Body of pancreas (tissue), 4 donors: ENCODE results near the gene CTNND2. TPM values are rescaled to one million over a fixed set of nuclear protein-coding genes. Genes with fewer than 3 reads are reported as not detected.

ENCODE experiments used
- ATAC-seq: fragments of 150-250 bp; one replicate; pipeline ENCODE4 v1.9.1; 2016
- DNase-seq, 4 donors: peaks; one replicate each; pipeline ENCODE4 v3.0.0-alpha.2; 2019
- H3K27ac ChIP-seq, 4 donors: fragments of 200-600 bp; sonication (generic); 1 replicate in 3 of 4; 2 replicates in 1 of 4; pipeline versions ENCODE4 v1.5.1 to v1.6.1; 2016 to 2019; ENCODE audit warnings: mild to moderate bottlenecking in 1 of 4, mixed read lengths in 1 of 4, moderate library complexity in 1 of 4
- H3K27me3 ChIP-seq, 2 donors: fragments of 200-600 bp; sonication (generic); one replicate each; pipeline ENCODE4 v1.6.0; 2016; ENCODE audit warnings: mild to moderate bottlenecking in 1 of 2
- H3K36me3 ChIP-seq, 2 donors: fragments of 200-600 bp; sonication (generic); replicated peaks in 1 of 2; 2 replicates each; pipeline ENCODE4 v1.5.1; 2016; ENCODE audit warnings: low read depth in 2 of 2; ENCODE audit not compliant: insufficient read depth in 1 of 2
- H3K4me1 ChIP-seq: fragments of 200-600 bp; sonication (generic); one replicate; pipeline ENCODE4 v1.6.0; 2016
- H3K4me3 ChIP-seq, 2 donors: fragments of 200-600 bp; sonication (generic); 1 replicate in 1 of 2; 2 replicates in 1 of 2; pipeline ENCODE4 v1.5.1; 2016 to 2019
- H3K9me3 ChIP-seq, 3 donors: fragments of 200-600 bp; sonication (generic); 1 replicate in 2 of 3; 2 replicates in 1 of 3; pipeline ENCODE4 v1.5.1; 2016
- POLR2A ChIP-seq, 3 donors: fragments of 450-650 bp; IDR thresholded peaks; one replicate each; pipeline ENCODE4 v1.6.1; 2016; ENCODE audit warnings: antibody characterized with exemption in 3 of 3, mild to moderate bottlenecking in 2 of 3
- WGBS, 2 donors: methylation state at CpG; one replicate each; pipeline ENCODE4 v1.1.5; 2017; 5-methylcytosine and 5-hydroxymethylcytosine counted together
- intact Hi-C: fragments of 100-400 bp; cut with DNase I; formaldehyde crosslinking; loops from one replicate; pipeline ENCODE4 v1.15.1; 2023
- total RNA-seq, 2 donors: library from RNA; depleted of rRNA; stranded (reverse); fragments of >200 nt; gene quantifications; one replicate each; pipeline ENCODE4 v1.1.0, GENCODE V29; 2016
- TF ChIP-seq, protein P1 (sequence below), 7 experiments: fragments of 450-650 bp in 4 of 7; fragments of 200-600 bp in 3 of 7; sonication (generic) in 3 of 7; IDR thresholded peaks; one replicate each; pipeline ENCODE4 v1.5.1; 2016 to 2019; ENCODE audit warnings: antibody characterized with exemption in 7 of 7

CTNND2 gene
- total RNA-seq, 2 donors from 2014 or later: 21.0 to 82.4 TPM

DNA sequence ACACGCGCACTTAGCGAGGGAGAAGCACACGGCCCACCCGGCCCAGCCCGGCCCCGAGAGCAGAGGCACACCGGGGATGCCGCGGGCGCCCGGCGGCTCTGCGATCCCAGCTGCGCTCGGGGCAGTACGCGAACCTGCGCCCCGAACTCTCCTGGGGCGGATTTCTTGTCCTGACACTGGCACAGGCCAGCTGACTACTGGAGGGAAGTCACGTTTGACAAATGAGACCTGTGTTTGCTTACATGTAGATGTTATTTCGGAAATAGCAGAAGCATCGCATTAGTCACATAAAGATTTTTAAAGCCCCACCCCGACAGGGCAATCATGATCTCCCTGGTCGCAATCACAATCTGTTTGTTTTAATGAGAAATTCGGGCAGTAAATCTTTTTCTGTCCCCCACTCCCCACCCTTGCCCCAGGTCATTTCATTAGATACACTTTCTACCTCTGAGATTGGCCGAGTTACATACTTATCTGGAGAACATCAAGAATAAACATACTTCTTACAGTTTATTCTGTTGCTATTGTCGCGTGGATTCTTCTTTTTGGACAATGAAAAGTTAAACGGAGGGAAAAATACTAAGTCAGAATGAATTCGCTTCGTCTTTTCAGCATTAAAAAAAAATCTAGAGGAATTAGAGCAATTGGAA is 518.9 kb downstream of the CTNND2 start:
- H3K27me3 ChIP-seq: no peaks in the 10 kb centered on the region
- no peak overlapping the region for H3K4me3 ChIP-seq
- ATAC-seq: peak; percentile 25
- H3K9me3 ChIP-seq: no peaks in the 10 kb centered on the region
- 46 to 74% methylated on average over 21 to 26 of the region's 33 CpGs for WGBS, 2 donors
- no peaks in the 10 kb centered on the region for H3K4me1 ChIP-seq
- no peak for TF ChIP-seq POLR2A (IDR thresholded peaks at IDR 0.05)
- TF ChIP-seq, protein P1, sequence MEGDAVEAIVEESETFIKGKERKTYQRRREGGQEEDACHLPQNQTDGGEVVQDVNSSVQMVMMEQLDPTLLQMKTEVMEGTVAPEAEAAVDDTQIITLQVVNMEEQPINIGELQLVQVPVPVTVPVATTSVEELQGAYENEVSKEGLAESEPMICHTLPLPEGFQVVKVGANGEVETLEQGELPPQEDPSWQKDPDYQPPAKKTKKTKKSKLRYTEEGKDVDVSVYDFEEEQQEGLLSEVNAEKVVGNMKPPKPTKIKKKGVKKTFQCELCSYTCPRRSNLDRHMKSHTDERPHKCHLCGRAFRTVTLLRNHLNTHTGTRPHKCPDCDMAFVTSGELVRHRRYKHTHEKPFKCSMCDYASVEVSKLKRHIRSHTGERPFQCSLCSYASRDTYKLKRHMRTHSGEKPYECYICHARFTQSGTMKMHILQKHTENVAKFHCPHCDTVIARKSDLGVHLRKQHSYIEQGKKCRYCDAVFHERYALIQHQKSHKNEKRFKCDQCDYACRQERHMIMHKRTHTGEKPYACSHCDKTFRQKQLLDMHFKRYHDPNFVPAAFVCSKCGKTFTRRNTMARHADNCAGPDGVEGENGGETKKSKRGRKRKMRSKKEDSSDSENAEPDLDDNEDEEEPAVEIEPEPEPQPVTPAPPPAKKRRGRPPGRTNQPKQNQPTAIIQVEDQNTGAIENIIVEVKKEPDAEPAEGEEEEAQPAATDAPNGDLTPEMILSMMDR (IDR thresholded peaks at IDR 0.05): no peak
- intact Hi-C loops: no loop called here
- H3K36me3 ChIP-seq: no peaks in the 10 kb centered on the region
- no peak for DNase-seq
- peak overlapping the region in 1 of 4 donors; percentile 16 for H3K27ac ChIP-seq

DNA sequence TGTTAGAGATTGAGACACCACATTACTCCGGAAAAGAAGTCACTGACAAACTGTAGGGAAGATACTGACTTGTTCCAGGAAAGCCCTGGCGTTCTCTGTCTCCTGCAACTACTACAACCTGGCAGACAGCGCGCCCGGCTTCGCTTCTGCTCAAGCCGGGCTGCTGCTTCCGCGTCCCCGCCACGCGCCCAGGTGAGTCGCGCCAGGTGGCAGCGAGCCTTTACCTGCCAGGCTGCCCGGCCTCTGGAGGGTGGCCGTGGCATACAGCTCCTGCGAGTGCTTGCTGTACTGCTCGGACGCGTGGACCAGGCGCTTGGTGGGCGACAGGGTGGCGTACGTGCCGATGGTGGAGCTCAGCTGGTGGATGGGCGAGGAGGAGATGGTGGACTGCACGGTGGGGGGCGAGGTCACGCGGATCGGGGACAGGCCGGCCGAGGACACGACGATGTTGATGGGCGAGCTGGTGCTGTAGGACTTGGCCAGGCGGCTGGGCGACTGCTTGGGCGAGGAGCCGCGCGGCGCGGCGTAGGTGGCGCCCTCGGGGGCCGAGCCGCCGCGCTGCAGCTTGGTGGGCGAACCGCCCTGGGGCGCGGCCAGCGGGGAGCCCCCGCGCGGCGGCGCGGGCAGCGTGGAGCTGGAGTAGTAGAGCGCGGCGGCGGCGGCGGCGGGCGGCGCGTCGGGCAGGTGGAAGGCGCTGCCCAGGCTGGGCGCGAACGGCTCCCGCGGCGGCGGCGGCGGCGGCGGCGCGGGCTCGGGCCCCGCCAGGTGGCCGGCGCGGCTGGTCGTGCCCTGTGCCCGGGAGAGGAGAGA is 519.6 kb downstream of the CTNND2 start:
- H3K27ac ChIP-seq: peak overlapping the region in 3 of 4 donors; percentile 36 to 64 (median 60)
- H3K36me3 ChIP-seq: no peaks in the 10 kb centered on the region
- WGBS, 2 donors: 55 to 76% methylated on average over 90 to 93 of the region's 96 CpGs
- TF ChIP-seq, protein P1 (IDR thresholded peaks at IDR 0.05): peak in 1 of 7 experiments; percentile 11
- TF ChIP-seq POLR2A (IDR thresholded peaks at IDR 0.05): peak in 1 of 3 donors; percentile 13
- no peaks in the 10 kb centered on the region for H3K27me3 ChIP-seq
- no peaks in the 10 kb centered on the region for H3K9me3 ChIP-seq
- no peak overlapping the region for H3K4me3 ChIP-seq
- no peaks in the 10 kb centered on the region for H3K4me1 ChIP-seq
- intact Hi-C loops: no loop called here
- peak; percentile 78 for ATAC-seq
- peak; percentile 26 to 55 (median 46) for DNase-seq

DNA sequence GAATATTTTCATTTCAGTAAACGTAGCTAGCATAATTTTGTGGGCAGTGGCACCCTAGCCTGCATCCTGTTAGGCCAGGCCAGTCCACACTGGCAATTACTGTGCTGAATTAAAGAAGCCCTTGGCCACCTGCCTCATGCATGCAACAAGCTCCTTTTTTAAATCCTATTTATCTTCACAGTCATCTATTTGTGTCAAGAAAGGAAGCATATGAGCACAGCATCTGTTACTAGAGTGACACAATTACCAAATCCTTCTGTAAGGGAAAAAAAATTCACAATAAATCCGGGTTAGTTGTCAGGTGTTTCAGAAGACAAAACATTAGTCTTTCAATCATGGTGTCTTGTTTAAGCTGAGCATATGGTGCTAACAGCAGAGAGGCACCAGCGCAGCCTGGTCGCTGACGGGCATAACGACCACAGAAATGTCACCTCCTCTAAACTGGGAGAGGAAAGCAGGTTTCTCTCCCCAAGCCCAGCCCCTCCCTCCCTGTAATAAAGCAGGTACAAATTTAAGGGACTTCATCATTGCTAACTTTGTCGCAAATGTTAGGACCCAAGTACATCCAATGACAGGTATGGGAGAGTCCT is 520.6 kb downstream of the CTNND2 start:
- H3K27ac ChIP-seq: no peak overlapping the region
- H3K36me3 ChIP-seq: no peaks in the 10 kb centered on the region
- no peaks in the 10 kb centered on the region for H3K4me1 ChIP-seq
- TF ChIP-seq, protein P1 (IDR thresholded peaks at IDR 0.05): no peak
- no peak for TF ChIP-seq POLR2A (IDR thresholded peaks at IDR 0.05)
- ATAC-seq (no peak), DNase-seq (no peak)
- H3K4me3 ChIP-seq: no peak overlapping the region
- WGBS, 2 donors: 75 to 83% methylated on average over 7 of the region's 7 CpGs
- no peaks in the 10 kb centered on the region for H3K27me3 ChIP-seq
- intact Hi-C loops: no loop called here
- no peaks in the 10 kb centered on the region for H3K9me3 ChIP-seq

DNA sequence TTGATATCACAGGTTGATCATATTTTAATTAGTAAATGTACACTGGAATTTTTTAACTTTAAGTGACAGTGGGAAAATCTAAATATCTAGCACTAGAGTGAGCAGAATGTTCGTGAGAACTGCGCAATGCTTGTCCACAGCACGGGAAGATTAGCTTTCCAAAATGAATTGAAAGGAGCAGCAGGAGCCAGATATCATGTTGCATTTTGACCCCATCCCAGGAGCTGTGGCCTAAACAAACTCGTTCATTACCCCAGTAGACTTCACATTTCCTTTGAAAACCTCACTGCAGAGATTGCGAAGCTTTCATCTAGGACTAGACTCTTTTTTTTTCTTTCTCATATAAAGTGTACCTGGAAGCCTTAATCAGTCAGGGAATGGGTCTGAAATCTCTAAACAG is 525.8 kb downstream of the CTNND2 start:
- no peak for ATAC-seq
- Histone ChIP-seq H3K4me1 (no peaks in the 10 kb centered on the region), H3K4me3 (no peak overlapping the region), H3K27ac (no peak overlapping the region), H3K9me3 (no peaks in the 10 kb centered on the region), H3K27me3 (no peaks in the 10 kb centered on the region), H3K36me3 (no peaks in the 10 kb centered on the region)
- TF ChIP-seq, protein P1 (IDR thresholded peaks at IDR 0.05): no peak
- TF ChIP-seq POLR2A (IDR thresholded peaks at IDR 0.05): no peak
- intact Hi-C loops: no loop called here
- WGBS, 2 donors: 95 to 96% methylated on average over 5 of the region's 5 CpGs
- no peak for DNase-seq
